BE2C (cell line): ENCODE results near the gene ITCH.

Experiments used
- DNase-seq: peaks from one replicate; pipeline ENCODE4 v3.0.0-alpha.2; 2020
- H3K27me3 ChIP-seq: fragments of 250-450 bp; sonication (Bioruptor Pico); 2 replicates; pipeline ENCODE4 v1.5.1; 2020; ENCODE audit warnings: mild to moderate bottlenecking
- H3K36me3 ChIP-seq: fragments of 250-450 bp; sonication (Bioruptor Pico); 2 replicates; pipeline ENCODE4 v1.5.1; 2020; ENCODE audit warnings: mild to moderate bottlenecking
- H3K4me1 ChIP-seq: fragments of 250-450 bp; sonication (Bioruptor Pico); 2 replicates; pipeline ENCODE4 v1.5.1; 2020
- H3K4me3 ChIP-seq: 2 replicates; pipeline ENCODE4 v1.5.1; 2011; ENCODE audit warnings: low read depth, low read length
- H3K9me3 ChIP-seq: fragments of 250-450 bp; sonication (Bioruptor Pico); 2 replicates; pipeline ENCODE4 v1.5.1; 2020
- TF ChIP-seq, protein P1 (sequence below): IDR thresholded peaks from 2 replicates; pipeline ENCODE4 v1.5.1; 2012; ENCODE audit warnings: mild to moderate bottlenecking, low read depth, low read length

ITCH gene

DNA sequence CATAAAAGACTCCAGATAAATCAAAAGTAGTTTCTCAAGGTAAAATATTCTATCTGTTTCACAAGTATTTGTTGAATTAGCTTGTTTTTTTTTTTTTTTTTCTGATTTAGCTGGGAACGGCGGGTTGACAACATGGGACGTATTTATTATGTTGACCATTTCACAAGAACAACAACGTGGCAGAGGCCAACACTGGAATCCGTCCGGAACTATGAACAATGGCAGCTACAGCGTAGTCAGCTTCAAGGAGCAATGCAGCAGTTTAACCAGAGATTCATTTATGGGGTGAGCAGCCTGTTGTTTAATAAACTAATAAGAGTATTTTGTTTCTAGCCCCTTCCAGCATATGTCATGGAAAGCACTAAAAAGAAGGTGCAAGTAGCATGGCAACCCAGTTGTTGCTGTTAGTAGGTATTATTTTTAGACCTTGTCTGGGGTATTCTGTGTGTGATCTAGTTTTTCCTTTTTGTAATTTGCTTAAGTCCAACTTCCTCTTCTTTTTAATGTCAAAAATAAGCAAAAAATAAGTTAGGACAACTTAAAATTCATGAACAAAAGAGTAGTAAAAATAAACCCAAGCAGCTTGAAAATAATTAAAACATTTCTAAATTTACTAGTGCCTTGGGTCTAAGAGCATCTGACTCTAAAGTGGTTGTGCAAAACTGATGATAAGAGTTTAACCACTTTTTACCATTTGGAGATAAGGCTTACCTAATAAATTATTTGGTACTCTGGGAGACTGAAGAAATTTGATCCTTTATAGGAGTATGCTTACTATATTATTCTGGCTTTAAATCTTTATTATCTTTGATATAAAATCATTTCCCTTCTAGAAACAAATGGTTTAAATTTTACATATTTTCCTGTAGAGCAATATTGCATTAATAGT, 82.3 kb downstream of the ITCH start:
- peaks cover 81% of the 10 kb centered on the region for H3K36me3 ChIP-seq
- no peaks in the 10 kb centered on the region for H3K4me1 ChIP-seq

DNA sequence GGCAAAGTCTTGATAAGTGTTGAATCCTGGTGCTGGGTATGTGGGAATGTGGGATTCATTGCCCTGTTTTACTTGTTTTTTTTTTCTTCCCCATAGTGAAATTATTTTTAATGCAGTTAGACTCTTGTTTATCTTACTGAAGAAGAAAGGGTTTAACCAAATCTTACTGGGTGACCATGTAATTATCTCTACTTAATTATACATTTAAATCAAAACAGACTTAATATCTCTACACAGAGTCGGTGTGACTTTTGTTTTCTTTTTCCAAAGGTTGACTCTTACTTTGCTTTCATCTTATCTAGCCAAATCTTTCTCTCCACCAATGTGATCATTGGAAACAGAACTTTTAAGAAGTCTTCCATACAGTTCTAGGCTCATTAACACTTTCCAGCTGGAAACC, 85.4 kb downstream of the ITCH start:
- no peaks in the 10 kb centered on the region for H3K9me3 ChIP-seq
- no peaks in the 10 kb centered on the region for H3K27me3 ChIP-seq
- TF ChIP-seq, protein P1, sequence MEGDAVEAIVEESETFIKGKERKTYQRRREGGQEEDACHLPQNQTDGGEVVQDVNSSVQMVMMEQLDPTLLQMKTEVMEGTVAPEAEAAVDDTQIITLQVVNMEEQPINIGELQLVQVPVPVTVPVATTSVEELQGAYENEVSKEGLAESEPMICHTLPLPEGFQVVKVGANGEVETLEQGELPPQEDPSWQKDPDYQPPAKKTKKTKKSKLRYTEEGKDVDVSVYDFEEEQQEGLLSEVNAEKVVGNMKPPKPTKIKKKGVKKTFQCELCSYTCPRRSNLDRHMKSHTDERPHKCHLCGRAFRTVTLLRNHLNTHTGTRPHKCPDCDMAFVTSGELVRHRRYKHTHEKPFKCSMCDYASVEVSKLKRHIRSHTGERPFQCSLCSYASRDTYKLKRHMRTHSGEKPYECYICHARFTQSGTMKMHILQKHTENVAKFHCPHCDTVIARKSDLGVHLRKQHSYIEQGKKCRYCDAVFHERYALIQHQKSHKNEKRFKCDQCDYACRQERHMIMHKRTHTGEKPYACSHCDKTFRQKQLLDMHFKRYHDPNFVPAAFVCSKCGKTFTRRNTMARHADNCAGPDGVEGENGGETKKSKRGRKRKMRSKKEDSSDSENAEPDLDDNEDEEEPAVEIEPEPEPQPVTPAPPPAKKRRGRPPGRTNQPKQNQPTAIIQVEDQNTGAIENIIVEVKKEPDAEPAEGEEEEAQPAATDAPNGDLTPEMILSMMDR = no peak
- no peak for DNase-seq
- H3K4me3 ChIP-seq = no peak overlapping the region
- peaks cover 76% of the 10 kb centered on the region for H3K36me3 ChIP-seq
- no peaks in the 10 kb centered on the region for H3K4me1 ChIP-seq

More for the DNA sequence above, 82.3 kb downstream of the ITCH start:
- Histone ChIP-seq H3K4me3 (no peak overlapping the region), H3K9me3 (no peaks in the 10 kb centered on the region), H3K27me3 (no peaks in the 10 kb centered on the region)
- TF ChIP-seq, protein P1 = no peak
- DNase-seq = no peak

DNA sequence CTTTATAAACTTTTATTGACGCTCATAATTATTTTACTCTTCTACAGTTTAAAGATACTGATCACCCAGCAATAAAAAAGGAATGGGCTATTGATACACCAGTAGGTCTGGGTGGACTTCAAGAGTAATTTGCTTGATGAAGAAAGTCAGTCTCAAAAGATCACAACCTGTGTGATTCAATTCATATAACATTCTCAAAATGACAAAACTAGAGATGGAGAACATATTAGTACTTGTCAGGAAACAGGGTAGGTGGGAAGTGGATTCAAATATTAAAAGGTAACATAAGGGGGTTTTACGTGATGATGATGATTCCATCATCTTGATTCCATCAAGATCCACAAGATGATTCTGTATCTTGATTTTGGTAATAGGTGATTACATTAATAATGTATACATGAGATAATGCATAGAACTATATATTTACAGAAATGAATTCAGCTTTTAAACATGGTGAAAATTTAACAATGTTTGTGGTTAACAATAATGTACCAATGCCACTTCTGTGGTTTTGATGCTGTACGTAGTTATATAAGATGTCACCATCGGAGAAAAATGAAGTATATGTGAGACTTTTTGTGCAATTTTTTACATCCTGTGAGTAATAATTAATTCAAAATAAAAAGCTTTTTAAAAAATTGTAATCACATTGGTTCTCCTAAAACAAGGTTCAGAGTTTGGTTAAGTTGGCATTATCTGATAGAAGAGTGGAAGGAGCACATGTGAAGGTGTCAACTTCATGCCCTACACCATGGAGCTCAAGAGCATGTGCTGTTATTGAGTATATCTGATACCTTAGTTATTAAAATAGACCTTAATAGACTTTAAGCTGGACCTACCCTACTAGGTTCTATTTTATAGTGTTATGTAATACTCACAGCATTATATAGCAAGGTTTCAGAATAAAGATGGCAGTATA, 86.9 kb downstream of the ITCH start:
- no peaks in the 10 kb centered on the region for H3K27me3 ChIP-seq
- no peak for DNase-seq
- no peaks in the 10 kb centered on the region for H3K9me3 ChIP-seq
- TF ChIP-seq, protein P1 = no peak
- peaks cover 67% of the 10 kb centered on the region for H3K36me3 ChIP-seq
- no peak overlapping the region for H3K4me3 ChIP-seq
- no peaks in the 10 kb centered on the region for H3K4me1 ChIP-seq

DNA sequence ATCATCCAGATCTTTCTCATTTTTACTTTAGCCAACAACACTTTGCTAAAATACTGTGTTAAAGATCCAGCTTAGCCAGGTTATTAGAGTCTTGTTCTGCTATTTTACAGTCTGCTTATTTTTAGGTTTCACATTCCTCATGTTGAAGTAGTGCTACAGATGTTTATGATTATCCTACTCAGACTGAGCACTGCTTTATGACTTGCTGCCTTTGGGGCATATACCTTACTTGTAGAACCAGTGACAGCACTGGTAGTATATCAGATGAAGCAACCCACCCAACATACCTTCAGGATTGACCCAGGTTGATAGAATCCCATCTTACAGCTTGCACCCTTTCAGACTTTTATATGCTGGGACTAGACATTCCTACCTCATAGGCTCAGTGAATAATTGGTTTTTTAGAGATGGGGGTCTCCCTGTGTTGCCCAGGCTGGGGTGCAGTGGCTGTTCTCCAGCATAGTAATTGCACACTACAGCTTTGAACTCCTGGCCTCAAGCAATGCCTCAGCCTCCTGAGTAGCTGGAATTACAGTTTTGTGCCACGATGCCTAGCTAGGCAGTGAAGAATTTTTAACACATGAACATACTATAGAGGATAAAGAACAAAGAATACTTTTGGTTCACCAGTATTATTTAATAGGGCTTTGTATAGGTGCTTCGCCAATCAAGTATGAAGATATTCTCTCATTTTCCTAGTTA, 89.4 kb downstream of the ITCH start:
- Histone ChIP-seq H3K27me3 (no peaks in the 10 kb centered on the region), H3K9me3 (no peaks in the 10 kb centered on the region), H3K36me3 (peaks cover 53% of the 10 kb centered on the region), H3K4me1 (no peaks in the 10 kb centered on the region), H3K4me3 (no peak overlapping the region)
- TF ChIP-seq, protein P1 = no peak
- DNase-seq = no peak

DNA sequence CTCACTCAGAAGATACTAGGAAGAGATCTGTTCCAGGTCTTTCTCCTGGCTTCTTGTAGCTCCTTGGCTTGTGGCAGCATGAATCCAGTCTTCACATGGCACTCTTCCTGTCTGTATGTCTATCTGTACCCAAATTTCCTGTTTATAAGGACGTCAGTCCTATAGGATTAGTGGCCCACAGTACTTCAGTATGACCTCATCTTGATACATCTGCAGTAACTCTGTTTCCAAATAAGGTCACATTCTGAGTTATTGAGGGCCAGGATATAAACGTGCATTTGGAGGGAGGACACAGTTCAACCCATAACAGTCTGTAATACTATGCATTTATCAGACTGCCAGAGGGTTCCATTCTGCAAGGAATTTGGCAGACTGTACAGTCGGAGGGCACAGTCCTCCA, 95.6 kb downstream of the ITCH start:
- TF ChIP-seq, protein P1 = no peak
- peaks cover 54% of the 10 kb centered on the region for H3K36me3 ChIP-seq
- H3K4me1 ChIP-seq = no peaks in the 10 kb centered on the region

More for the DNA sequence above, 95.6 kb downstream of the ITCH start:
- Histone ChIP-seq H3K27me3 (no peaks in the 10 kb centered on the region), H3K9me3 (no peaks in the 10 kb centered on the region), H3K4me3 (no peak overlapping the region)
- DNase-seq = no peak
